Esophagus muscularis mucosa (tissue), 4 donors: ENCODE measurements around the gene MAP3K20.

Experiments
- EP300 ChIP-seq: sonication (generic); formaldehyde crosslinking; IDR thresholded peaks from one replicate; pipeline ENCODE4 v1.6.1; 2017; ENCODE audit warnings: antibody characterized with exemption
- POLR2A ChIP-seq: fragments of 450-650 bp; IDR thresholded peaks from one replicate; pipeline ENCODE4 v1.6.1; 2017; ENCODE audit warnings: antibody characterized with exemption, moderate library complexity, mild to moderate bottlenecking, low read depth
- POLR2AphosphoS5 ChIP-seq, 2 donors: sonication (generic); formaldehyde crosslinking; IDR thresholded peaks; one replicate each; pipeline ENCODE4 v1.6.1; 2017; ENCODE audit warnings: antibody characterized with exemption in 2 of 2
- TF ChIP-seq, protein P1 (sequence below), 3 experiments: fragments of 200-600 bp in 2 of 3; fragments of 450-650 bp in 1 of 3; sonication (generic) in 2 of 3; IDR thresholded peaks; one replicate each; pipeline ENCODE4 v1.5.1; 2017 to 2019; ENCODE audit warnings: antibody characterized with exemption in 3 of 3, mild to moderate bottlenecking in 2 of 3, moderate library complexity in 1 of 3

GRCh38 chr2:173239644-173240043 lies 164.0 kb downstream of the MAP3K20 start:
- TF ChIP-seq, protein P1, sequence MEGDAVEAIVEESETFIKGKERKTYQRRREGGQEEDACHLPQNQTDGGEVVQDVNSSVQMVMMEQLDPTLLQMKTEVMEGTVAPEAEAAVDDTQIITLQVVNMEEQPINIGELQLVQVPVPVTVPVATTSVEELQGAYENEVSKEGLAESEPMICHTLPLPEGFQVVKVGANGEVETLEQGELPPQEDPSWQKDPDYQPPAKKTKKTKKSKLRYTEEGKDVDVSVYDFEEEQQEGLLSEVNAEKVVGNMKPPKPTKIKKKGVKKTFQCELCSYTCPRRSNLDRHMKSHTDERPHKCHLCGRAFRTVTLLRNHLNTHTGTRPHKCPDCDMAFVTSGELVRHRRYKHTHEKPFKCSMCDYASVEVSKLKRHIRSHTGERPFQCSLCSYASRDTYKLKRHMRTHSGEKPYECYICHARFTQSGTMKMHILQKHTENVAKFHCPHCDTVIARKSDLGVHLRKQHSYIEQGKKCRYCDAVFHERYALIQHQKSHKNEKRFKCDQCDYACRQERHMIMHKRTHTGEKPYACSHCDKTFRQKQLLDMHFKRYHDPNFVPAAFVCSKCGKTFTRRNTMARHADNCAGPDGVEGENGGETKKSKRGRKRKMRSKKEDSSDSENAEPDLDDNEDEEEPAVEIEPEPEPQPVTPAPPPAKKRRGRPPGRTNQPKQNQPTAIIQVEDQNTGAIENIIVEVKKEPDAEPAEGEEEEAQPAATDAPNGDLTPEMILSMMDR (IDR thresholded peaks at IDR 0.05): no peak
- TF ChIP-seq EP300: no peak
- no peak for TF ChIP-seq POLR2AphosphoS5 (IDR thresholded peaks at IDR 0.05)
- no peak for TF ChIP-seq POLR2A
